Mononuclear cell (primary cell): ENCODE results near the gene ICE2. TPM values are rescaled to one million over a fixed set of nuclear protein-coding genes. Genes with fewer than 3 reads are reported as not detected.
A peak's percentile ranks its signal among the peaks of the same experiment; 100 is the strongest.

Experiments
- H3K27me3 ChIP-seq: 2 replicates; pipeline ENCODE4 v1.6.0; 2011; ENCODE audit warnings: low read length, control low read depth; ENCODE audit not compliant: insufficient read depth
- H3K4me1 ChIP-seq: 2 replicates; pipeline ENCODE4 v1.5.1; 2011; ENCODE audit warnings: mild to moderate bottlenecking, low read length, control low read depth; ENCODE audit not compliant: insufficient read depth
- H3K4me3 ChIP-seq: 2 replicates; pipeline ENCODE4 v1.5.1; 2011; ENCODE audit warnings: mild to moderate bottlenecking, low read length, moderate library complexity
- H3K9me3 ChIP-seq: 2 replicates; pipeline ENCODE4 v1.5.1; 2011; ENCODE audit warnings: low read depth, mild to moderate bottlenecking, control low read depth, low read length
- total RNA-seq: library from RNA; depleted of rRNA; stranded (reverse); fragments of >200 nt; gene quantifications from one replicate; pipeline ENCODE4 v1.2.3, GENCODE V29; 2012

Gene ICE2
- total RNA-seq, 1 donor = 27.1 TPM

DNA sequence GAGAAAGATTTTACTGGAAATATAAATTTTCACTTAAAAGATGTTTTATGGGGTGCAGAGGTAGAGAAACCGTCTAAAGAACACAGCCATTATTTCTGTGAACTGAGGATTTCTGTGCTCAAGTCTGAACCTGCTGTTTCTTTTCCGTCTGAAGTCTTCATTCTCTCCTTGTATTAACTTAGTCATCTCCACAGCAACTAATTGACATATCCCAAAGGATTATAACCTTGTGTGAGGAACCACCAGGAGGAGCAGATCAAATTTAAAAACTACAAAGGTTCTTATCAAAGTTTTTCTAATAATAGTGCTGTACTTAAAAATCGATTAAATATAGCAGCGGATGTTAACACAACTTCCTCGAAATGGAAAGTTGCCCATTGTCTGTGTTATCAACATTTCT lies 31.1 kb upstream of the ICE2 start:
- no peaks in the 10 kb centered on the region for H3K9me3 ChIP-seq
- H3K4me3 ChIP-seq = no peak overlapping the region
- no peaks in the 10 kb centered on the region for H3K4me1 ChIP-seq
- H3K27me3 ChIP-seq = no peaks in the 10 kb centered on the region

DNA sequence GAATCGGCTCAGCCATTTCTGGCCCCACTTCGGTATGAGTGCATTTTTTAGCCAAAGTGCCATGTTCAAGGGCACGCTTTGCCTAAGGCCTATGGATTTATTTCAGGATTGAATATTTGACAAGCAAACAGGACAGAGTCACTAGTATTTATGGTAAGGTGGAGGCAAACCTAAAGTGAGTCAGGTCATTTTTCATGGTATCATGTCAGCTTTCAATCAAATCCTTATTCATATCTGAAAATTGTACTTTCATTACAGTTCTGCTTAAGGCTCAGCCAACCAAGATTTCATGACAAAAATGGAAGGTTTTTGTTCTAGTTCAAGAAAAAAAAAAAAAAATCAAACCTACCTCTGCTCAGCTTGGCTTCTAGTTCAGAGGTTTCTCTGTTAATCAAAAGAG lies 30.5 kb upstream of the ICE2 start:
- Histone ChIP-seq H3K9me3 (no peaks in the 10 kb centered on the region), H3K4me1 (no peaks in the 10 kb centered on the region), H3K27me3 (no peaks in the 10 kb centered on the region), H3K4me3 (no peak overlapping the region)

DNA sequence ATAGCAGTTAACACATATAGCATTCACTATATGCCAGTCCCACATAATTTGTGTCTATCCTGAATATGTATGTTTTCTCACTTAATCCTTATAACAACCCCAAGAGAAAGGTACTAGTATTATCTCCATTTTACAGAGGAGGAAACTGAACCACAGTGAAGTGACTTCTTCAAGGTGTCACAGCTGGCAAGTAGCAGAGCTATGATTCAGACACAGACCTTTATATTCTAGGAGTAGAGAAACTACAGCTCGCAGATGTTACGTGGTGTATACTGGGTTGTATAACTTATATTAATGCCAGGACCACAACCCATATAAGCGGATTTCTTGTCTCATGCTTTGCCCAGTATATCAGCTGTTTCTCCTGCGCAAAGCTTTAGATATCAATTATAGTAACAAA lies 29.5 kb upstream of the ICE2 start:
- Histone ChIP-seq H3K9me3 (no peaks in the 10 kb centered on the region), H3K4me3 (no peak overlapping the region), H3K4me1 (no peaks in the 10 kb centered on the region), H3K27me3 (no peaks in the 10 kb centered on the region)

DNA sequence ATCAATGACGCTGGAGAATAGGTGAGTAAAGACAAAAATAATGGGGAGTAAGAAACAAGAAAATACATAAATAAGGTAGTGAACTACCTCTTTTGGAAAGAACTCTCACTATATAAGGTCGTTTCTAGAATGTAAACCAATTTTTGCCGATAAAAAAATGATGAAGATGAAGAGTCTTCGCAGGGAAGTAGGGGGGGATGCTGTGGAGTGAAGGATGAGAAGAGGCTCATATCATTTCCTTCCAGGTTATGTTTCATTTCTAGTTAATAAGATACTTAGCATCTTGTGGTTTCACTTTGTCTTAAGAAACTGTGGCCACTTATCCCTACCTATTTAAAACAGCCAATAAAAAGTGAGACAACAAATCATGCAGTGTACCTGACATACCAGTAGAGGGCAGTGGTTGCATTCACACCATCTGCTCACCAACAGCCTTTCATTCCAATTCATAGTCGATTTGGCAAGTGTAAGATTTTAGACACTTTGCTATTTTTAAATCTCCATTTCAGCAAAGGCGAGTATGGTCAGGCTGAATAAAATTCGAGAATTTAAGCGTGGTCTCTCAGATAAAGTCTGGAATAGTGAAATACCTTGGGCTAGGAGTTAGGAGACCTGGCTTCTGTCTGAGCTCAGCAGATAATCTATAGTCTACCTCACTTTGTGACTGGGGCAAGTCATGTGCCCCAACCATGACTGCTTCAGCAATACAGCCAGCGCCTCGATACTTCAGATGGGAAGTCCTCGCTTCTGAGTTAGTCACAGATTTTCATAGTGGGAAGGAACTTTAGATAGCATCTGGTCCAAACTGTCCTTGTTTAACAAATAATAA lies 28.9 kb upstream of the ICE2 start:
- H3K9me3 ChIP-seq = no peaks in the 10 kb centered on the region
- no peak overlapping the region for H3K4me3 ChIP-seq
- no peaks in the 10 kb centered on the region for H3K4me1 ChIP-seq
- H3K27me3 ChIP-seq = no peaks in the 10 kb centered on the region

DNA sequence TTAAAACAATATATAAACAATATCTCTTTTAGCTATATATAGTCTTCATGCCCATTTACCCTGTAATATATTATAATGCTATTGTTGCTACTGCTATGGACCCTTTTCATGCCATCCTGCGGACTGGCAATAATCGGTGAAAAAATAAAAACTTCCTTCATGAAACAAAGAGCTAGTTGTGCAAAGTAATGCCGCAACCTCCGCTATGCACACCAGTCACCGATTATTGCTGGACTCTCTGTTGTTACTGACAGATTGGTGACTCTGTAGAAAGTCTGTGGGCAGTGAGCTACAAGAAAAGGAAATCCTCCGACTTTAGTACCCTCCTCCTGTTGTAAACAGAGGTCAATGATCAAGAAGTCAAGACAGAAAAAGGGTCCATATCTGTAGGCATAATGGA lies 17.9 kb upstream of the ICE2 start:
- H3K4me1 ChIP-seq = no peaks in the 10 kb centered on the region
- no peak overlapping the region for H3K4me3 ChIP-seq

DNA sequence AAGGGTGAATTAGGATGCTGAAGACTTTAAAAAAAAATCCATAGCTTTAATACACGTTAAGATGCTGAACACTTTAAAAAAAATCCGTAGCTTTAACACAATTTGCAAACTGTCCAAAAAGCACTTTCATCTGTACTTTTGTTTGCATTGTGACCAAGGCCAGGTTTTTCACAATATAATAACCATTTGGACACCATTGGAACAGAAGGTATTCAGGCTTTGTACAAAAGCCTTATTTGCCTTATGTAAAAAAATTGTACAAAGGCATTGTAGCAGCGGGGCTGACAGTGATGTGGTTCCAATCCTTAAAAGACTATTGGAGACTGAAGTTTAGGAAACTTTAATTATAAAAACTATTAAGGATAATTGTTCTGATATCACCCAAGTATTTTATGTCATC lies 15.2 kb upstream of the ICE2 start:
- Histone ChIP-seq H3K4me3 (no peak overlapping the region), H3K27me3 (no peaks in the 10 kb centered on the region), H3K9me3 (no peaks in the 10 kb centered on the region), H3K4me1 (no peaks in the 10 kb centered on the region)

More for the DNA sequence above, 17.9 kb upstream of the ICE2 start:
- no peaks in the 10 kb centered on the region for H3K27me3 ChIP-seq
- H3K9me3 ChIP-seq = no peaks in the 10 kb centered on the region

DNA sequence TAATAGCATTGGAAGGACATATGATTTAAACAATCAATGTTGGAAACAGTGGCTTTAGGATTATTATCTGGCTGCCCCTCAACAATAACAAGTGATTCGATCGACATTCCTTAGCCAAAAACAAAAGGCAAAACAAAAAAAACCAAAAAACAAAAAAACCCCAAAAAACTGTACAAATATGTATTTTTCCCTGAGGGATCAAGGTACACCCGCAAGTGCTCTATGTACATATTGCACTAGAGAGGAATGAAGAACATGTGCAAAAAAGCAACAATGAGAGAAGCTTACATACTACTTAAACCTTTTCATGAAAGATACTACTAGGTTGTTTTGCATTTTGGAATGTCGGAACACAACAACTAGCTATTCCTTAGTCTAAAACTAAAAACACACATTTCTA lies 14.2 kb upstream of the ICE2 start:
- Histone ChIP-seq H3K27me3 (no peaks in the 10 kb centered on the region), H3K4me1 (no peaks in the 10 kb centered on the region), H3K4me3 (no peak overlapping the region), H3K9me3 (no peaks in the 10 kb centered on the region)

DNA sequence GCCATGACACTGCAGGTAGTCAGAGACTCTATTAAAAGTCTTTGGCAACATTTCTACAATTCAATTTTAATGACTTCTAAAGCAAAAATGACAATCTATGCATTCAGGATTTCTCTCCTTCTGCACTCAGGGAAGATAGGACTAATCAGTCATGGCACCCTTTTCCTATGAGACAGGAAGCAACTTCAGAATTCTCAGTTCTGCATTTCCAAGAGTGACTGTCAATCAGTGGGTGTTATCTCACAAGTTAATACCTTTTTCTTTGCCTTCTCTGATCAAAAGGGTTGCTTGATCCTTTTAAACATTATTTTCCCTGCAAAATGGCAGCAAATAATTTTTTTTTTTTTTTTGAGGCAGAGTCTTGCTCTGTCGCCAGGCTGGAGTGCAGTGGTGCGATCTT lies 7.8 kb upstream of the ICE2 start:
- Histone ChIP-seq H3K4me1 (no peaks in the 10 kb centered on the region), H3K9me3 (no peaks in the 10 kb centered on the region), H3K27me3 (no peaks in the 10 kb centered on the region), H3K4me3 (no peak overlapping the region)

DNA sequence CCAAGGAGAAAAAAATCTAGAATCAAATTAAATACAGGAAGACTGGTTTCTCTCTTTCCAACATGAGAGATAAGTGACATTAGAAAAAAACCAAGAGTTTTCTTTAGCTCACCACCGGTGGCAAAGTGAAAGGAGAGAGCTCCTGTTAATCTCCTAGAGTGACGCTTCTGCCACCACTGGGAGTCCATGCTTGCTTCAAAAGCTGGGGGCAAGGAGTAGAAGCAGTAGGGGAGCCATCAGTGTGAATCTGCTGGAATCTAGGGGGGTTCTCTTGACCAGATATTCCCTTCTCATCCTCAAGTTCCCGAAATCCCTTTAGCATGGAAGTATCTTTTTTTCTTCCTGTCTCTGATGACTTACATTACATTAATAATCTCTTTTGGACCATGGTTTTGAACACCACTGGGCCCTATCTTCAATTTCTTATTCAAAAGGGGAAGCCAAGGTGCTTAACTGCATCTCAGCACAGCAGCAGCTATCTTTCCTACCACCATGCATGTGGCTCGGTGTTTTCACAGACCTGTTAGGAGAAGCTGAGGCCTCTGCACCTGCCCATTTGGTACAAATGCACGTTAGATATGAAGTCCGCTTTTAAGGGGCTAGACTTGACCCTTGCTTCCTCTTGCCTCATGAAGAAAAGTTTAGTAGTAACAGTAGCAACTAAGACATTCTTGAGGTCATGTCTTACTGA lies 6.6 kb upstream of the ICE2 start:
- Histone ChIP-seq H3K4me1 (peaks cover 2% of the 10 kb centered on the region), H3K27me3 (no peaks in the 10 kb centered on the region), H3K4me3 (no peak overlapping the region), H3K9me3 (no peaks in the 10 kb centered on the region)

DNA sequence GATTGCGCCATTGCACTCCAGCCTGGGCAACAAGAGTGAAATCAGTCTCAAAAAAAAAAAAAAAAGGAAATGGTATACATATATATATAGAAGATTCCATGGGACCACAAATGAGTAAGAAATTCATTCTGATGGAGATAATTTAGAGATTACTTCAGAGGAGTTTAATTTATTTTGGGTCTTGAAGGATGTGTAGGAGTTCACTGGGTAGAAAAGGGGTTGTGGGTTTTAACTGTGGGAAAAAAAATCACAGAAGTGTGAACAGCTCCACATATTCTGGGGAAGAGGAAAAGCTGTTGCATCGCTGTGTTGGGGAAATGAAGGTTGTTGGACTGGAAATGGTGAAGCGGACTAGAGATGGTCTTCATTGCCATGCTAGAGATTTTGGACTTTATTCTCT lies 4.1 kb upstream of the ICE2 start:
- Histone ChIP-seq H3K27me3 (no peaks in the 10 kb centered on the region), H3K9me3 (no peaks in the 10 kb centered on the region), H3K4me1 (peaks cover 19% of the 10 kb centered on the region), H3K4me3 (no peak overlapping the region)

DNA sequence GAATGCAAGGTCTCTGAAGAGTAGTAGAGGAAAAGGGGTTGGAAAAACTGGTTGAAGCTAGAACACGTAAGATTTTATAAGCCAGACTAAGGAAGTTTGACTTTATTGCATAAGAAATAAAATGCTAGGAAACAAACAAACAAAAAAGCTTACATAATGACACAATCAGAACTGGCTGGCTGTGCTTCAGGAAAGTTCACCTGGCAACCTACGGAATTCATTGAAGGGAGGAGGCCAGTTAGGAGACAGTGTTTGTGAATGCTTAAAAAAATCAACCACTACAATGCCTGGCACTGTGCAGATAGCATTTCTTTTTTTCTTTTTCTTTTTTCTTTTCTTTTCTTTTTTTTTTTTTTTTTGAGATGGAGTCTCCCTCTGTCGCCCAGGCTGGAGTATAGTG lies 1.9 kb upstream of the ICE2 start:
- H3K4me1 ChIP-seq = peaks cover 25% of the 10 kb centered on the region
- no peaks in the 10 kb centered on the region for H3K9me3 ChIP-seq
- no peaks in the 10 kb centered on the region for H3K27me3 ChIP-seq
- H3K4me3 ChIP-seq = no peak overlapping the region

DNA sequence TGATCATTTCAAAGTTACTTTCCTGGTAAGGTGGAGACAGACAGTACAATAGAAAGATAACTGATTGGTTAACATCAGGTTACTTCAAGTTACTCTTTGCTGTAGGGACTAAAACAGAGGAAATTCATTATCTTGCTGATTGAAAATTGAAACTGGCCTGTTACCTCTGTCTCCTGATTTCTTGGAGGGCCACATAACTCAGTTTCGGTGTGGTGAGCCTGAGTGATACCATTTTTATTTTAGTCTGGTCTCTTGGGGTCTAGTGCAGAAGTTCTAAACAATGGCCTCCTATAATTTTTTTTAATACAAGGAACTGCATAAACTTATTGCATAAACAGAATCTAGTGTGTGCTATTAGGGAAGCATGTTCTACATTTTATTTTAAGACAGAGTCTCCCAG lies 1.2 kb upstream of the ICE2 start:
- Histone ChIP-seq H3K9me3 (no peaks in the 10 kb centered on the region), H3K27me3 (no peaks in the 10 kb centered on the region), H3K4me1 (peaks cover 25% of the 10 kb centered on the region), H3K4me3 (no peak overlapping the region)

DNA sequence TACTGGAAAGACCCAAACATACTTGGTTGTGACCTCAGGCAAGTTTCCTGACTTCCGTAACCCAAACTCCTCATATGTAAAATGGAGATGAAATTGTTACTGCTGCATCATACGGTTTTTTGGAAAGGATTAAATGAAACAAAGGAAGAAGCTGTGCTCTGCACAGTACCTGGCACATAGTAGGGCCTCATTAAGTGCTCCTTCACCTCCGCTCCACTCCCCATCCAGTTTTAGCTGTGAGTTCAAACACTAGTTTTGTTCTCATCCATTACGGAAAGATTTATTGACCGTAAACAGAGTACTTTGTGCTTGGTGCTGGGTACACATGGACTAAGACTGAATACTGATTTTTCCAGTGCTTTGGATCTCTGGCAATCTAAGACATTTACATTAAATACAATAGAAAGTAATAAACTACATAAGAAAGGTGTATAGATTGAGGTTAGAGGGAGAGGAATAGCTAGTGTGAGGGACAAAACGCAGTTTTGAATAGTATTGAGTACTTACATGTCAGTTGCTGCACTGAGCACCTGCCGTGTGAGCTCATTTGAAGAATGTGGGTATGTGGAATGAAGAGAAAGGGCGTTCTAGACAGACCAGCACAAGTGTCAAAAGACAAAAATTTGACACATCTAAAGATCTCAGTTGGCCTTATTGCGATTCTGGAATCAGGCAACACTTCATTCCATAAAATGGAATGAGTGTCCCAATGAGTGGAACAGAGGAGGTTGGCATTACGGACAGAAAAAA lies 594 bp upstream of the ICE2 start:
- Histone ChIP-seq H3K27me3 (no peaks in the 10 kb centered on the region), H3K9me3 (no peaks in the 10 kb centered on the region), H3K4me1 (peaks cover 25% of the 10 kb centered on the region), H3K4me3 (peak overlapping the region; percentile 83)

DNA sequence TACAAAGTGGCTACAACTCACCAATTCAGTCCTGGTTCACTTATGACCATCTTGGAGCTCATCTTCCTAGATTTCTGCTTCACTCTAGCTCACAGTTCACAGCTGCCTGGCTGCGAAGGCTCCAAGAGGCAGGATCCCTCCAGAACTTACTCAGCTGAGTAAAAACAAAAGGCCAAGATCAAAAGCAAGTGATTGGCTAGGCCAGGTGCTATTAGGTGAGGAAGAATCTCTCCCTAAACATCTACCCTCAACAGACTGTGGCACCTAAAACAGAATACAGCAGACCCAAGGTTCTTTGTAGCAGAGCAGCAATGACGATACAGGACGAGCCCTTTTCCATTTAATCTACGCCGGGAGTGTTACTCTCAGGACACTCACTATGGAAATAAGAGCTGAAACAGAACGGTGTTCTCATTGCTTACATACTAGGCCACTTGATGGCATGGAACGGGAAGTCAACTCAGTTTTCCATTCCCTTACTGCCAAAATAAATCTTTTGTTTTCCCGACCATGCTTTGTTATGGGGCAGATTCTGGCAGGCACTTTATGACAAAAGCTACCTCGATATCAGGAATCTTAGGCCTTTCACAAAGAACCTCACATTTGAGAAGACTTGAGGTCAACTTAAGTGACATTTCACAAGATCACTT lies 901 bp downstream of the ICE2 start:
- H3K9me3 ChIP-seq = no peaks in the 10 kb centered on the region
- peaks cover 25% of the 10 kb centered on the region for H3K4me1 ChIP-seq
- H3K27me3 ChIP-seq = no peaks in the 10 kb centered on the region
- H3K4me3 ChIP-seq = peak overlapping the region; percentile 83

DNA sequence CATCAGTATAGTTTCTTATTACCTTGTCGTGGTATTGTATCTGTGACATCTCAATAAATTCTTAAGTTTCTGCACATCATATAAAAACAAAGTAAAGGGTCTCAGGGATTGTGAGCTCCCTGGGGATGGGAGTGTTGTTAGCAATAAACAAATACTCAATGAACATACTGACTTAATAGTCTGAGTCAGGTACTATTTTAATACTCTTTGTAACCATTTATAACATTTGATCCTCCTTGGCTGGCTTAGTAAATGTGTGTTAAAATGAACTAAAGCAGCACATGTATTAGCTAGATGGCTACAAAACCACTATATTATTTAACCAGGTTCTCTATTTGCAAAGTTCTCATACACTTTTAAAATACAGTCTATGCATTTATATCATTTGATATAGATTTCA lies 1.8 kb downstream of the ICE2 start:
- Histone ChIP-seq H3K4me3 (no peak overlapping the region), H3K27me3 (no peaks in the 10 kb centered on the region), H3K9me3 (no peaks in the 10 kb centered on the region), H3K4me1 (peaks cover 25% of the 10 kb centered on the region)
